NCI-H524 (cell line): ENCODE data around the gene RSRC1.
"Not testable (repeated sequence)": the region's sequence is repeated elsewhere in the genome, so short reads cannot be mapped to it uniquely, and the experiment has no call there.

ENCODE experiments used
- DNase-seq, 2 experiments: peaks; one replicate each; lab custom pipeline; 2025; lab: John Stamatoyannopoulos, UW

RSRC1 gene

GRCh38 chr3:158109804-158110657 is at the start of gene RSRC1:
Gene RSRC1 (plus strand): TSS chr3:158110089. CDS start chr3:158122105, 12,016 bp downstream.
- peak; percentile 91 to 92 for DNase-seq

GRCh38 chr3:158065574-158065973 is 44.3 kb upstream of the RSRC1 start:
- not testable (repeated sequence) for DNase-seq

- DNase-seq = no peak
Measured at GRCh38 chr3:158072790-158073189, 37.1 kb upstream of the RSRC1 start.

GRCh38 chr3:158074591-158074990 is 35.3 kb upstream of the RSRC1 start:
- no peak for DNase-seq

- no peak for DNase-seq
Measured at GRCh38 chr3:158079599-158079998, 30.3 kb upstream of the RSRC1 start.

- DNase-seq = no peak
Measured at GRCh38 chr3:158084651-158085050, 25.2 kb upstream of the RSRC1 start.

GRCh38 chr3:158085358-158085757 is 24.5 kb upstream of the RSRC1 start:
- no peak for DNase-seq

GRCh38 chr3:158085931-158086330 is 24.0 kb upstream of the RSRC1 start:
- peak in 1 of 2 experiments; percentile 36 for DNase-seq

GRCh38 chr3:158086361-158086760 is 23.5 kb upstream of the RSRC1 start:
- no peak for DNase-seq

- DNase-seq = no peak
Measured at GRCh38 chr3:158086776-158087175, 23.1 kb upstream of the RSRC1 start.

GRCh38 chr3:158091531-158091930 is 18.4 kb upstream of the RSRC1 start:
- peak; percentile 41 to 90 for DNase-seq

- no peak for DNase-seq
Measured at GRCh38 chr3:158093526-158093925, 16.4 kb upstream of the RSRC1 start.

- no peak for DNase-seq
Measured at GRCh38 chr3:158094235-158095110, 15.4 kb upstream of the RSRC1 start.

GRCh38 chr3:158095111-158095813 is 14.6 kb upstream of the RSRC1 start:
- DNase-seq = no peak

- no peak for DNase-seq
Measured at GRCh38 chr3:158095814-158096704, 13.8 kb upstream of the RSRC1 start.

- no peak for DNase-seq
Measured at GRCh38 chr3:158097081-158097592, 12.8 kb upstream of the RSRC1 start.

- DNase-seq = peak in 1 of 2 experiments; percentile 46
Measured at GRCh38 chr3:158097593-158098308, 12.1 kb upstream of the RSRC1 start.

- no peak for DNase-seq
Measured at GRCh38 chr3:158098309-158098639, 11.6 kb upstream of the RSRC1 start.

GRCh38 chr3:158098834-158099424 is 11.0 kb upstream of the RSRC1 start:
- no peak for DNase-seq

GRCh38 chr3:158100681-158101080 is 9.2 kb upstream of the RSRC1 start:
- DNase-seq = no peak
